Activated effector memory CD4-positive, alpha-beta T cell treated with Interleukin-2 at 50 U/mL for 16 hours (primary cell): Measurements from ENCODE around the gene OPTC.

Source experiments
- DNase-seq: peaks from one replicate; pipeline ENCODE4 v3.0.0-alpha.2; 2020

Gene OPTC

DNA sequence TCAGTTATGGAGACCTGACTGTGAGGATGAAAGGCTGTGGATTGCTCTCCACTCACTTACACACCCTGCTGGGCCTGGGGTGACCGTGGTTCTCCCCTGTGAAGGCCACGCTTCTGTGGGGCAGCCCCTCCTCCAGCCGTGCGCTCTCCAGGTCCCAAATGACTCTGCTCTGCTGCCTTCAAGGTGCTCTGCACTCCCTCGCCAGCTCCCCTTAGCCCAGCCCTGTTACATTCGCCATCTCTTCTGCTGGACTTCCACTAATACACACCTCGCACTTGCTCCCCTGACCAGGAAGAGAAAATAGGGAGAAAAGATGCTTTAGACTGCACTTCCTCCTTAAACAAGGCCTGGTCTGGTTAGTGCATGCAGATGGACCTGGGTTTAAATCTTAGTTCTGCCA lies 24.6 kb downstream of the OPTC start:
- no peak for DNase-seq

DNA sequence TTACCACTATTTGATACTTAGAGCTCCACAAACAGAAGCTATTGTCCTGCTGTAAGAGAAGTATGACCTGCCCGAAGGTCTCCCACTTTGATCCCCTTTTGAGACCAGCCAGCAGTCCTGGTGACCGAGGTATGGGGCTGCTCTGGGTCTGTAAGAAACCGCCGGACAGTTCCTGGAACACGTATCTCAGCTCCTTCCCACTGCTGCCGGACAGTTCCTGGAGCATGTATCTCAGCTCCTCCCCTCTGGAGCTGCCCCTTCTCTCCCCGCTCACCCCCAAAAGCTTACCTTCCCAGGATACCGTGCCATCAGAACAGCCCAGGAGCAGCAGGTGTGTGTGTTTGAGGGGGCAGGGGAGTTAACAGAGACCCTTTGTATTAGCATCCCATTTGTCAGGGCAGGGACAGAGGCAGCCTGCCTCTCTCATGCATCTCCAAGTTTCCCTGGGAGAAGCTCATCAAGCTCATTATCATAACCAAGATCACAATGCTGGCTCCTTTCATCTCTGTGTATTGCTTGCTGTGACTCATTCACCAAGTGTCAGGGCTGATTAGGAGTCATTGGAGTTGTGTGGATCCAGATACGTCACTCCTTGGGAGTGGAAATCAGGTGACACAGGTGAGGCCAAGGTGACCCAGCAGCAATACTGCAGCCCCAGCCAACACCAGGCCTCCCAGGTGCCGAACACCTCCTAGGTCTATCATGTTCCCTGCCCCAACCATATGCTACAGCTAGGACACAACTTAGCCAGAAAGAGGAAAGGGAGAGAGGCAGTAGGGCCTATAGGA lies 25.3 kb downstream of the OPTC start:
- no peak for DNase-seq

DNA sequence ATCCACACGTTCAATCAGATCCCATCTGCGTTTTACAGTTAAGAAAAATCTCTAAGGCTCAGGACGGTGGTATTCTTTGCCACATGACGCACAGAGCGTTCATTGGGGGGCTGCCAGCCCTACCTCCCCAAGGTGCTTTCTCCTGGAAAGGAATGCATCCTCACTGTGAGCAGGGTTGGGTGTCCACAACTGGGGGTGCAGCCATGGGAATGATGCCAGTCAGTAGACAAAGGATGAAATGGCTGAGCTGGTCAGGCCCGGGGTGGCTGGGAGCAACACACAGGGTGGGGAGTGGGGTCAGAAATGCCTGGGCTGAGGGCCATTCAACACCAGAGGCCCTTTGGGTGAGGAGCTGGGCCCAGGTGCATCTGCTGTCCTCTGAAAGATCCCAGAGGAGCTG lies 25.9 kb downstream of the OPTC start:
- no peak for DNase-seq

DNA sequence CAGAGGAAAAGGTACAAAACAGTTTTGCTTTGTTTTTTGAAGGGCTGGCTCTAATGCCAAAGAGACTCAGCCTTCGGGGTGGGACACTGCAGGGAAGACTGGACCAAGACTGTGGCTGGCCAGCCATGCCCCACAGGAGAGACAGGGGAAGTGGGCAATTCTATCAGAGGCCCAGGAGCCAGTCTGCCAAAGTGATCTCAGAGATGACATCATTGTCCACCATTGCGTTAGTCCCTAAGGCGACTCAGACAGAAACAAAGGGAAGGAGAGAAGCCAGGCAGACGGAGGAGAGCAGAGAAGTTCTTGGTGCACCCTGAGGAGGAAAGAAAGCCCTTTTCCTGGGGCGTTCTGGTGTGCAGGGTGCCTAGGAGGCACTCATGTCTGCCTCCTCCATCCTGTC lies 26.4 kb downstream of the OPTC start:
- no peak for DNase-seq

DNA sequence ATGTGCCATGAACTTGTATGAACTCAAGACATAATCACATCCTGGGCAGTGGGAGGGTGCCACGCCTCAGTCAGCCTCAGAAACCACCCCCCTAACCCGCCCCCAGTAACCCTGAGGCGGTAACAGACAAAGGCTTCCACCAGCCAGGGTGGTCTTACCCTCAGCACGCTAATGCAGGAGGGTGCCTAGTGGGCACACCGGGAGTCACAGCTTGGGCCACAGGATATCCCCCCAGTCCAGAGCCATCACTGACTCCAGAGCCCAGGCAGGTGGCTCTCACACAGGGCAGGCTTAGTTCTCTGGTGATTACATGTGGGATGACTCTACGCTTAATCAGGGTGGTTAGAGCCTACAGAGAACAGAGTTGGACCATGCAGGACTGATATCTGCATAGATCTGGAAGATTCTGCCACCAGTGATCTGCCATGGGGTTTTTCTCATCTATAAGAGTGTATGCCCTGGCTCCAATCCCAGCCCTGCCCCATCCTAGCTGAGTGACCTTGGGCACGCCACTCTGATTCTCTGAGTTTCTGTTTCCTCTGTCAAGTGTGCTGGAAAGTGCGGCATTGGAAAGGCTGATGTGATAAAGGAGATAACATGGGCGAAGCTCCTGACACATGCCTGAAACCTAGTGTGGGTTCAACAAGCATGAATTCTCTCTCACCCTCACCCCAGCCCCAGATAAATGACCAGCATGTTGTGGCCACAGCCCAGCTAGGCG lies 27.3 kb downstream of the OPTC start:
- DNase-seq: no peak

DNA sequence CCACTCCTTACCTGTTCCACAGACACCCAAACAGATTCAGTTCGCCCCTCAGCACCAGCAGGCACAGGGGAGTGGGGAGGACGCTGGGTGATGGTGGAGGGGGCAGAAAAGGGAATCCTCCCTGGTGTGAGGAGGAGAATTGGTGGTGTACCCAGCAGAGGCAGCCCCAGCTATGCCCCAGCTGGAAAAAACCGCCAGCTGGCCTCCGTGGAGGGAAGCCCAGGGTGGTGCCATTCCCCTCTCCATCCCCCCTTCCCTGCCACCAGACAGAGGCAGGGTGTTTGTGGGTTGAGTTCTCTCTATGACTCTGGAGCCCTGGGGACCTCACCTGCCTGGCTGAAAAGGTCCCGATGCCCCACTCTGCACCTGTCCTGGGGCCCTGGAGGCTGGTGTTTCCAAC lies 27.9 kb downstream of the OPTC start:
- no peak for DNase-seq

DNA sequence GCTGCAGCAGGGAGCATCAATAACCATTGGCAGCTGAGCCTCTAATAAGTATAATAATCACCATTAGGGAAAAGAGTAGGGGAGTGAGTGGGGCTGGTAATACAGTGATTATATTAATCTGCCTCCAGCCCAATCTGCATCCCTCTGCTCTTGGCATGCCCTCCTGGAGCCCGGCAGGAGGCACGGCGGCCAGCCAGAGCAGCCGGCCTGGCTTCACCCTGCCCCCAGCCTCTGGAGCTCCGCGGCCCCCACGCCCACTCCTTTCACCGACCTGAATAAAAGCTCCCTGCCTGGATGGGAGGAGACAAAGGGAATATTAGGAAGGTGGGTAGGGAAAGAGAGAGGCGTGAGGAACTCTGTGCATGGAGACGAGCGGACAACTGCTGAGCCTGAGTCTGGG lies 28.3 kb downstream of the OPTC start:
- no peak for DNase-seq

DNA sequence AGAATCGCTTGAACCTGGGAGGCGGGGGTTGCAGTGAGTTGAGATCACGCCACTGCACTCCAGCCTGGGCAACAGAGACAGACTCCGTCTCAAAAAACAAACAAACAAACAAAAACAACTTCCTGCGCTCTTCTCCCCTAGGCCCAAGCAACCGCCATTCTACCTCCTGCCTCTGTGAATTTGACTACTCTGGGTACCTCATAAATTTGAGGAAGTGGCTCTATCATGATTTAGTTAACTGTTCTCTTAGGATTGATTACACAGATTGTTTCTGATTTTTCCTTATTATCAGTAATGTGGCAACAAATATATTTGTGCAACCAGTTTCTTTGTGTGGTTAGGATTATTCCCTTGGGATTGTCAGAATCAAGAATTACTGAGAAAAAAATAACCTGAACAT lies 29.7 kb downstream of the OPTC start:
- no peak for DNase-seq

DNA sequence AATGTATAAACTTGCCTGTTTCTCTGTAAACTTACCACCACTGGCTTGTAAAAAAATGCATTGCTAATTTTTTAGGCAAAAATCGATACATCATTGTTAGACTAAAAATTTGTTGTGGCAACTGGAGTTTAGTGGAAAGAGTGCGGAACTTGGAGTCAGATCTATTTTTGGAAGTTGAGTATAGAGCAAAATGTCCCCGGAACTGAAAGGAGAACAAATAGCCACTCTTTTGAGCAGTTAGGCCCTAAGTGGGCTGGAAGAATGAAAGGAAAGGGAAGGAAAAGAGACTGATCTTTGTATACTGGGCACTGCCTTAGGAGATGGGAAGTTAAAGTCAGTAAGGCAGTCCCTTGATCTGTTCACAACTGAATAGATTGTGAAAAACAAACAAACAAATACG lies 30.2 kb downstream of the OPTC start:
- no peak for DNase-seq

DNA sequence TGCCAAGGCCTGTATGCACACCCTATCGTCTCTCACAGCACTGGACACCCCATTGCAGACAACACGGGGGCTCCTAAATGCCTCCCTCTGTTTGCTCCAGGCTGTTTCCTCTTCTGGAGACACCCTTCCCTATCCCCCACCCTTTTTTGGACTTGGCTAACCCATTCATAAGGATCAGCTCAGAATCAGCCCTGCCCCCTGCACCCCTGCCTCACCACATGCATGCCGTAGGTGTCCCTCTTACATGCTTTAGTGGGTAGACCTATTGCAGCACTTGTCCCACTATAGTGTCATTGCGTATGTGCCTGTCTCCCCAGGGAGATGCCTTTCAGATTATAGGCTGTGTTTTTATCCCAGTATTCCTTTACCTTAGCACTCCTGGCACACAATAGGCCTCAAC lies 30.9 kb downstream of the OPTC start:
- DNase-seq: no peak

DNA sequence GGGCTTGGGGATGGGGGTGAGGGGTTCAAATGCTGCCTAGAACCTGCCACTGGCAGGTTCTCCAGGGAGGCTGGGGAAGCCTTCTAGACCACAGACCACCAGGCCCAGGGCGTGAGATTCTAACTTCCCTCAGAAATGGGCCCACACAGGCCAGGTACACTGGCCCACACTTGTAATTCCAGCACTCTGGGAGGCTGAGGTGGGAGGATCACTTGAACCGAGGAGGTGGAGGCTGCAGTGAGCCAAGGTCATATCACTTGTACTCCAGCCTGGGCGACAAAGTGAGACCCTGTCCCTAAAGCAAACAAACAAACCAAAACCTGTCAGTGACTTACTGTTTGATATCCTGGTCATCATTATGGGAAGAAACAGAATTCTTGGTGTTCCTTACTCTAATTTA lies 31.7 kb downstream of the OPTC start:
- DNase-seq: no peak

DNA sequence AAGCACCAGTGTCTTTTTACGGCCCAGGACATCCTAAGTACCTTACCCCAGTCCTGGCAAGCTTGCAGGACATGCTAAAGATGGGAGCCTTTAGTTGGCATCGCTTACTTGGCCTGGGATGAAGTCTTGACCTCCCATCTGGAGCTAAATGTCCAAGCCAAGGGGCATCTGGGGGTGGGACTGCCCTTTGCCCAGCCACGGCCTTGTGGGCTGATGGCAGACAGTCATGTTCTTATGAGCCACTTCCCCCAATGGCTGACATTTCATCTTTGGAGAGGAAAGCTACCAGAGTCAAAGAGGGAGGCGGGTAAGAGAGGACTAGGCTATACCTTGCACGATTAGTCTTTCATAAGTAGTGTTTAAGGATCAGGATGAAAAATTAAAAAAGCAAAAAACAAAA lies 32.2 kb downstream of the OPTC start:
- DNase-seq: no peak

DNA sequence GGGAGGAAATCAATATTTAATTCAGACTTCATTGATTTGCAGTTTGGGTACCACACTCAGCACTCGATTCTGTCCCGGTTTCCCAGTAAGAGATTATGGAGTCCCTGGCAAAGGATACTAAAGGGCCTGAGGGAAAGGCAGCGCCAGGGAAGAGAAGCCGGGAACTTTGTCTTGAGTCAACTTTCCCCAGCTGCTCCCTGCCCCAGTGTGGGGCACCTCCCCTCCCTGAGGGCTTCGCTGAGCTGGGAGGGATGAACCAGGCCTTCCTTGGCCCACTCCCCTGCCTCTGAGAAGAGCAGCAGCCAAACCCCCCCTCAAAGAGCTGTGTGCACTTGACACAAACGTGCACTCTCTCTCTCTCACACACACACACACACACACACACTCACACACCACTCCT lies 32.6 kb downstream of the OPTC start:
- no peak for DNase-seq

DNA sequence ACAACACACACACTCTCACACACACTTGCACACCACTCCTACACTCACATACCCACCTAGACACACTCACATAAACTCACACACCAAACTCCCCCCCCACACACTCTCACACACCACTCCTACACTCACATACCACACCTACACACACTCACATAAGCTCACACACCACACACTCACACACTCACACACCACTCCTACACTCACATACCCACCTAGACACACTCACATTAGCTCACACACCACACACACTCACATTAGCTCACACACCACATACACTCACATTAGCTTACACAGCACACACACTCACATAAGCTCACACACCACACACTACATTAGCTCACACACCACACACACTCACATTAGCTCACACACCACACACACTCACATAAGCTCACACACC lies 33.1 kb downstream of the OPTC start:
- no peak for DNase-seq

DNA sequence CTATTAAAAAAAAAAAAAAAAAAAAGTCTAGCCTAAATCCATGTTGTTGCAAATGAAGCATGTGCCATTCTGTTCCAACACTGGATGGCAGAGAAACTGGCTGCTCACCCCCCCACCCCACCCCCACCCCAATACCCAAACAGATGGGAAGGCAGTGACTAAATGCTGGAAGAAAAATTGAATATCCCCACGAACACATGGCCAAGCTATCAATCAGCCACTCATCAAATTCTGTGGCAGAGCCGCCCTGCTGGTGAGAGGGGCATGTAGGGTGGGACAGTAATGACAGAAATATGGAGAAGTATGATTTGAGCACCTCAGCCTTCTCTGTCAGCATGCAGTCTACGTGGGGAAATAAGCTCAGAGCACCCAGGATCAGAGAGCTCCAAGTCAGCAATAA lies 34.1 kb downstream of the OPTC start:
- no peak for DNase-seq

DNA sequence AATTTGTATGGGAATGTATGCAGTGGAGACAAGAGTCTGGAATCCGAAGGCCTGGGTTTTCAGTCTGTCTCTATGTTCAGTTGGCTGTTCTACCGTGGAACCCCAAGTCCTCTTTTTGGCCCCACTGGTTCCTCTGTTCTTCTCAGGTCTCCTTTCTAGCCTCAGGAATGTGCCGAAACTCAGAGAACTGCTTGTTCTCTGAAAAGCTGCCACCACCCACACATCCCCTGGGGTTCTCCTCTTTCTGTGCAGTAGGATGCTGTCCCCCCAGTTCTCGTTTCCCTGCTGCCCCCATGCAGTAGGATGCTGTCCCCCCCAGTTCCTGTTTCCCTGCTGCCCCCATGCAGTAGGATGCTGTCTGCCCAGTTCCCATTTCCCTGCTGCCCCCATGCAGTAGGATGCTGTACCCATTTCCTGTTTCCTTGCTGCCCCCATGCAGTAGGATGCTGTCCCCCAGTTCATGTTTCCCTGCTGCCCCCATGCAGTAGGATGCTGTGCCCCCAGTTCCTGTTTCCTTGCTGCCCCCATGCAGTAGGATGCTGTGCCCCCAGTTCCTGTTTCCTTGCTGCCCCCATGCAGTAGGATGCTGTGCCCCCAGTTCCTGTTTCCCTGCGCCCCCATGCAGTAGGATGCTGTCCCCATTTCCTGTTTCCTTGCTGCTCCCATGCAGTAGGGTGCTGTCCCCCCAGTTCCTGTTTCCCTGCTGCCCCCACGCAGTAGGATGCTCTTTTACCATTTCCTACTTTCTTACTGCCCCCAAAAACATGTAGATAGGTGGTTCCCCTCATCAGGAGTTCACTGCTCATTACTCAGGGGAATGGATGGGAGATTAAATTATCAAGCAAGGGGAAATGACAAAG lies 35.3 kb downstream of the OPTC start:
- no peak for DNase-seq

DNA sequence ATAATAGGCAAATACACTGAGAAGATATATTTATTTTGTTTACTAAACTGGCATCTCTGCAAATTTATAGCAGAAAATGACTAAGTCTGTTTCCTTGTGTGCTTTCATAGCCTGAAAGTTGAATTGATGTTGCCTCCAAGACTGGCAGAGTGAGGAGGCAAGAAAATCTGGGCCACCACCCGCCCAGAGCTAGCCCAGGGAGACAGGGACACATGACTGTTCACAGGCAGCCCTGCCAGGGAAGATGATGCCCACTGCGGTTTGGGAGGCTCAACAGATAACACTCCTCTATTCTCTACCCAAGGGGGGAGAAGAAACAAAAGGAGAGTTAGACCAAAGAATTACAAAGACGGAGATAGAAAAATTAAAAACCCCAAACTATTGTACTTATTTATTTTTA lies 37.1 kb downstream of the OPTC start:
- DNase-seq: no peak

DNA sequence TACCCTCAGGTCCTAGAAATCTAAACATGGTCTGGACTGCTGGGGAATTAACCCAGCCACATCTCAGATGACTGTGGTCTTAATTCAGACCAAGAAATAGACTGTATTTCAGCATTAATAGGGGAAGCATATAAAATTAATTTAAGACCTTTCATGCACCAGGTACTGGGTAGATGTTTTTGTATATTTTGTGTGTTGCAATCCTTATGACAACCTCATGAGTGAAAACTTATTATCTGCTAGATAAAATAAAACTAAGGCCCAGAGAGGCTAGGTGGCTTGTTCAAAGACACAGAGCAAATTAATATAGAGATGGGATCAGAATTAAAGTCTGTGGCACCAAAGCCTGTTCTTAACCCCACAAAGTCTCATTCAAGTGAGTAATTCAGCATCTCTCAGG lies 40.1 kb downstream of the OPTC start:
- DNase-seq: no peak

DNA sequence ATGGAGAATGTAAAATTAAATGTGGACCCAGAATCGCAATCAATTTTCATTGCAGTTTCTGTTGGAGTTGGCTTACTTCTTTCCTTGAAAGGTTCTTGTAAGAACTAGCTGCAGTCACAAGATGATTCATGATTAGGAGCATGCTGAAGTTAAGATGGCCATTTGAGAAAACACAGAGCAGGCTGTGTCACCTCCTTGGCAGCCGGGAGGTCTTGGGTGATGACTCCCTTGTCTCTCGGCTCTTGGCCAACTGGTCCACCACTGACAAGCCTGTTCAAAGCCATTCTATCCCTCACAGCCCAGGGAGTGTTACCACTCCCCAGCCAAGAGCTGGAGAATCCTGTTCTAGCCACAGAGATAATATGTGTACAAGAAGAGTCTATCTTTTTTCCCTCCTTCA lies 40.6 kb downstream of the OPTC start:
- no peak for DNase-seq

DNA sequence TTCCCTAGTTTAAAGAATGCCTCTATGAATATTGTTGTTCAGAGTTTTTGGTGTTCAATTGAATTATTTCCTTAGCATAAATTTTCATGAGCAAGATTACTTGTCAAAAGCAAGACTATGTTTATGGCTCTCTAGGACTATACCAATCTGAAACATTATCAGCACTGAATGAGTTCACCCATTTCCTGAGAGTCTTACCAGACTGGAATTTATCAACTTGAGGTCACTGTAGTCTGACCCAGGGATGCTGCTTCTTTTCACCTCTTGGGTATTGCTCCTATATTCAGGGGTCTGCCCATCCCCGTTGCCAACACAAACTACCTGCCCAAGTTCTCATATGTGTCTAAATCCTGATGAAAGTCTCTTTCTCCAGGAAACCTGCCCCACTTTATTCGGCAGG lies 42.6 kb downstream of the OPTC start:
- no peak for DNase-seq

DNA sequence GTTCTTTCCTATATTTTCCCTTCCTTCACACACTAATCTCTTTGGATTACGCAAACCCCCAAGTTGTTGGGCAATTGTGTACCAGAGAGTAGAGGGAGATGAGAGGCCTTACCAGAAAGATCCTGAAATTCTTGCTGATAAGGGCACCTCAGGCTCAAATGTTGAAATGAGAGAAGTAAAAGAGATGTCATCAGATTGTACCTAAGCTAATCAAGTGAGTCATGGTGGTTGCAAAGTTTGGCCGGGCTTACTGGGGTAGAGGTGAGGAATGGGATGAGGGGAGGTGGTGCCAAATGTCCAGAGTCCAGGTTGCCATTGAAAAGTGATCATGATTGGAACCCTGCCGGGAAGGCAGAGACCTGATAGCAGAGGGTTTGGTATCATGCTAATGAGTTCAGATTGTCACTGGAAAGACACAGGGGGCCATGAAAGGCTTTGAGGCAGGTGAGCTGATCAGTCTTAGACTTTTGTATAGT lies 43.1 kb downstream of the OPTC start:
- DNase-seq: no peak

DNA sequence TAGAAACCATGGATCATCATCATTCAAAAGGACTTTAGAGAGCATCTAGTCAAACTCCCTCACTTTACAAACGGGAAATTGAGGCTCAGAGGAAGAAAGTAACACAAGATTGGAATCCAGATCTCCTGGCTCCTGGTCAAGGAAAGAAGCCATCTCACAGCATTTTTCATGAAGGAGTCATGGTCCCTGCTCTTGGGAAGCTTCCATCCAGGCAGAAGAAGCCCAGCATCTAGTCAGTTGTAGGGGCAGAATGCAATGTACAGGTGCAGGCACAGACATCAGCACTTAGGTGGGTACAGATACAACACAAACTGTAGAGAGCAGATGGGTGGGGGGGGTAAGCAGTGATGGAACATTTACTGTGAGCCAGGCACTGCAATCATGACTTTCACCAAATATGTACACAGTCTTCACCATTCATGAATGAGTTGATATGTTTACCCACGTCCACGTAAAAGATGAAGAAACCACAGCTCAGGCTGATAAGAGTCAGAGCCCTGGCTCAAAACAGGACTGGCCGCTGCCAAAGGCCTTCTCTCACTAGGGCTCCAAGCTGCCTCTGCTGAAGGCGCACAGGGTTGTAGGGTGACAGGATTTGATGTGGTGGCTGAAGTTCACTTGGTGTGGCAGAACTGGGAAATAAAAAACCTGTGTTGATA lies 44.0 kb downstream of the OPTC start:
- DNase-seq: no peak

DNA sequence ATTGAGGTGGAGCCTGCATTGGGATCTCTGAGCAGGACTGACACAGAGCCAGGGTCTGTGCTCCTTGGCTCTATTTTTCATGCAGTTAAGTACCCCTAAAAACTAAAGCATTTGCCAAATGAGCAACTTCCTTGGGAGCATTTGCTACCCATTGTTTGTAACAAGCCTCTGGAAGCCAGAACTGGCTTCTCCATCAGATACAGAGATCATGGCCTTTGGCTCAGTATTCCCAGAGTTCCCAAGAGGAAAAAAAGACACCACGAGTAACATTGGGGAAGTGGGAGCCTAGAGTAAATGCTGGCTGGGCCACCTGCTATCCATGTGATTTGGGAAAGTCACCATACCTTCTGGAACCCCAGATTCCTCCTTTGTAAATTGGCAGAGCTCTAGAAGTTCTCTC lies 44.8 kb downstream of the OPTC start:
- no peak for DNase-seq
